Activated CD8-positive, alpha-beta memory T cell treated with anti-CD3 and anti-CD28 coated beads for 4 hours (primary cell): ENCODE results near the gene CFL1.
"Not testable (repeated sequence)": the region's sequence is repeated elsewhere in the genome, so short reads cannot be mapped to it uniquely, and the experiment has no call there.

Experiments
- DNase-seq, 2 donors: peaks; one replicate each; pipeline ENCODE4 v3.0.0-alpha.2; 2020; ENCODE audit warnings: low read depth in 2 of 2

Gene CFL1

DNA sequence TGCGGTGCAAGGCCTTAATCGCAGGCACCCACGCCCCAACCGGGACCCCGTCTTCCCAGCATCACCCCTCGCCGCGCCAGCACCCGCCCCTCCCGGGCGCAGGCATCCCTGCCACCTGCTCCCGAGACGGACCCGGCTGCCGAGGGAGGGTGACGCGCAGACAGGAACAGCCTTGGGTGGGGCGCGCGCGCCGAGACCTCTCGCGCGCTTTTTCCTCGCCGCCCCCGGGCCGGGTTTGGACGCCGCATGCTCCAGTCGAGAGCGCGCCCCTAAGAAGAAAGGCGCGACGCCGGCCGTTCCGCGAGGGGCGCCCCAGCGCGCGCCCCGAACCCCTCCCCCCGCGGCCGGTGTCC is 504 bp downstream of the CFL1 start:
- DNase-seq: peak in 1 of 2 donors; percentile 43

DNA sequence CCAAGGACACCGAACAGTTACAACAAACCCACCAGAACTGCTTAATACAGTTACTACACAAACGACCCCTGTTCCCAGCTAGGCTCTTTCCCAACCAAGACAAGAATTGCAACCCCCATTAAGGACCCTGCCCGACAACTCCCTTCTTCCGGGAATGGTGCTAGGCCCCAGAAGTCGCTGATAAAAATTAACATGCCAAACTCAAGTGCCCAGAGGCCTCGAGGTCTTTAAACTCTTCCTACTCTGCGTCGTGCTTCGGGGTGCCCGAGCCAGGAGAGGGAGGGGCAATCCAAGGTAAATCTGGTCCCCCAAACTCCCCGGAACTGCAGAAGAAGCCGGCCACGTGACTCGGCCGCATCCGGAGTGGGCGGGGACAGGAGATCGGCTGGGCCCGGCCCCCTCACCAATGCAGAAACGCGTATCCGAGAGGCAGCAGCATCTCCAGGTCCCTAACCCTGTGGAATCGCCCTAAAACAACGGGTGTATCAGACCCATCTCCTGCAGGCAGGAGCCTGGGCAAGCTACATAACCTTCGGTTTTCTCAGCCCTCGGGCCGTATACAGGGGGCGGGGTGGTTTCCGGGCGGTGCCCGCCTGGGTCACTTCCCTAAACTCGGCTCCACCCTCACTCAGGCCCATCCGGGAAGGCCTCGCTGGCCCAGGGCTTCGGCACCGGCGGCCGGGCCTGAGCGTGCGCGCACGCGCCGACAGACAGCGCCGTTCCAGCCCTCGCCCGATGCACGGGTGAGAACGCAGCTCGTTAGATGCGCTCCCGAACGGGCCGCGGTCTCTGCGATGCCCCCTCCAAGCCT is 1.1 kb downstream of the CFL1 start:
- DNase-seq: peak; percentile 68 to 73

DNA sequence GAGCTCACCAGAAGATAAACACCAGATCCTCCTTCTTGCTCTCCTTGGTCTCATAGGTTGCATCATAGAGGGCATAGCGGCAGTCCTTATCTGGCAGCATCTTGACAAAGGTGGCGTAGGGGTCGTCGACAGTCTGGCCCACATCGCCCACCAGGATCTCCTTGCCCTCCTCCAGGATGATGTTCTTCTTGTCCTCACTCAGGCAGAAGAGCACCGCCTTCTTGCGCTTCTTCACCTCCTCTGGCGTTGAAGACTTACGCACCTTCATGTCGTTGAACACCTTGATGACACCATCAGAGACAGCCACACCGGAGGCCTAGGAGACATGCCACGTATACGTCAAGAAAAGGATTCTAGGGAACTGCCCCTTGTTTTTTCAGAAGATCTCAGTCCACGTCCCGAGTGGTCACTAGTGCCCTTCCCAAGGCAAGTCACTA is 2.0 kb downstream of the CFL1 start:
- no peak for DNase-seq

DNA sequence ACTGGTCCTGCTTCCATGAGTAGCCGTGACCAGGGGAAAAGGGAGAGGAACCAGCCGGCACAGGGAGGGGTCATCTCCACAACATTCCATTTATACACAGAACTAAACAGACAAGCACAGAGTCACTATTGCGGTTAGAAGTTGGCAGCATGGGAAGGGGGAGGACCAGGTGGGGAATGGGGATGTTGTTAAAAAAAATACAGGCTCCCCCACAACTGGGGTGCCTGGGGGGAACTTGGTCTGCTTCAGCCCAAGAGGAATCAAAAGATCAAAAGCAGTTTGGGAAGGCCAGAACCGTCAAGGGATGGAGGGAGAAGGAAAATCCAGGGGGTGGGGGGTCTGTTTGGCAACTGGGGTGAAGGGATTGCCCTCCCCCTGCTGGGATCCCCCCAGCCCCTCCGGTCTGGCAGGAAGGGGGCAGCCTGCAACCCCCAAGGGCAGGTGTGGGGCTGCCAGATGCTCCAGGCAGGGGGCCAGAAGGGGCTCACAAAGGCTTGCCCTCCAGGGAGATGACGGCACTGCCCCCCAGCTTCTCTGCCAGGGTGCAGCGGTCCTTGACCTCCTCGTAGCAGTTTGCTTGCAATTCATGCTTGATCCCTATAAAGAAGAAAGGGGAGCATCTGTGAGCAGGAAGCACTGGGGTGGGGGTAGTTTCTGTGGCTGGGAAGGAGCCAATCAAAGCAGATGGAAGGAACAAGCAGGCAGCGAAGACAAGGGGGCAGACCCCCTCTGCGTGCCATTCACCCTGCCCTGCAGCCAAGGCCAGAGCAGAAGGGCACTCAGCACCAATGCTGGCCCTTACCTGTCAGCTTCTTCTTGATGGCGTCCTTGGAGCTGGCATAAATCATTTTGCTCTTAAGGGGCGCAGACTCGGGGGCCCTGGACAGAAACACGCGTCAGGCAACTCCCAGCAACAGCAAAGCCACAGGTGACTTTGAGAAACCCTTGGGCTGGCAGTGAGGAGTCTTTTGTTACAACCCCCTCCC is 2.8 kb downstream of the CFL1 start:
- DNase-seq: no peak

DNA sequence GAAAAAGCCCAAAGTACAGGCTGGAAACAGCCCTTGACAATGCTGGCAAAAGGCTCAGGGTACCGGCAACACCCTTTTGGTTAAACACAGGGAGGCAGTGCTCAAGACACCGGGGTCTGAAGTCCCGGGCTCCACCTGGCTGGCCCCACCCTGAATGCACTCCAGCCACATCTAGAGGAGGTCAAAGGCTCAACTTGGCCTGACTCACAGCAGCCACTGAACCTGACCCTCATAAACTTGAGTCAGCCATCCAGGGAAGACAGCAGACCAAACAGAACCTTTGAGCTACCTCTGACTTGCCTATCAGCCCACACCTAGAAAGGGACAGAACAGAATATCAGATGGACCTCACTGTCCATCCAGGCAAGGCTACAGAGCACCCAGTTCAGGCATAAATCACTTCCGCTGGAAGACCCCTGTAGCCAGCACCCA is 3.8 kb downstream of the CFL1 start:
- no peak for DNase-seq

DNA sequence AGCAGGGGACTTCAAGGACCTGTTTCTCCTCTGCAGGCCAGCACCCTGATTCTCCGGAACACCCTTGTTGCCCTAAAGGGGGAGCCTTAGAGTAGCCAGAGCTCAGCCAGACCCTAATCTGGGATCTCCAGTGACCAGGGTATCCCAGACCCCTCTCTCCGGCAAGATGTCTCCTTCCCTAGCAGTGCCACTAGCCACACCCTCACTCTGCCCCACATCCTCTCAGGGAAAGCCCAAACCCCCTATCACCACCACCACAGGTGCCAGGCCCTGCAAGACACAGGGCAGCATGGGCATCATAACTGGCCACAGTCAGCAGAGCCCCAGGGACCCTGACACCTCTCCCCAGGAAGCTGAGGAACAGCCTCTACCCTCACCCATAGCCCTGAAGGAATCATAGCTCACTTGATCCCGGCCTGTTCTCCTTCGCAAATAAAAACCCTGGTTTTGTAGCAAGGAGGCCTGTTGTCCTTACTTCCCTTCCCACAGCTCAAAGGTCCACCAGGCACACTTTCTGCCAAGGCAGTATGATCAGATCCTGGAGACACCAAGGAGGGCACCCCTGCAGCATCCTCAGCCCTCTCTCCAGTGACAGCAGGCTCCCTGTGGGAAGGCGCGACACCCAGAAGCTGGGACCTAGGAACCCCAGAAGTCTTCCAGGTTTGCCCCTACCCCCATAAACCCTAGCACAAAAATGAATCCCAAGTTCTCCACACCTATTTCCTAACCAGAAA is 4.6 kb downstream of the CFL1 start:
- no peak for DNase-seq

DNA sequence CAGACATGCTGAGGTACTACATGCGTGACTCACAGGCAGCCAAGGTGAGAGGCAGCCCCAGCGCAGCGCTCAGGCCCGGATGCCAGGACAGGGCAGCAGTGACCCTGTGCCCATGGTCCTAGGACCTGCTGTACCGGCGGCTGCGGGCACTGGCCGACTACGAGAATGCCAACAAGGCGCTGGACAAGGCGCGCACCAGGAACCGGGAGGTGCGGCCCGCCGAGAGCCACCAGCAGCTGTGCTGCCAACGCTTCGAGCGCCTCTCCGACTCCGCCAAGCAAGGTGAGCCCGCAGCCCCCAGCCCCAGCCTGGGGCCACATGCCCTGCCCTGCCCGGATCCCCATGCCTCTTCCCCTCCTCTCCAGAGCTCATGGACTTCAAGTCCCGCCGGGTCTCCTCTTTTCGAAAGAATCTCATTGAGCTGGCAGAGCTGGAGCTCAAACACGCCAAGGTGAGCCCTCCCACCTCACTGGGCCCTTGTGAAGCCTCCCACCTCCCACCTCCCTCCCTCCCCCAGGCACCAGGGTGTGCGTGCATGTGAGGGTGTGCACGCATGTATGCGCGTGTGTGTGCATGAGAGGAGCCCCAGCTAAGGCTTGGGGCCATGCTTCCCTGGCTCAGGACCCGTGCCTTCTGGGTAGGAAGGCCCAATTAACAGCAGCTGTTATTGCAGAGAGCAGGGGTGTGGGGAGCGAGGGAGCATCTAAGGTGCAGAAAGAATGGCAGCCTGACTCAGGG is 5.3 kb downstream of the CFL1 start:
- no peak for DNase-seq

DNA sequence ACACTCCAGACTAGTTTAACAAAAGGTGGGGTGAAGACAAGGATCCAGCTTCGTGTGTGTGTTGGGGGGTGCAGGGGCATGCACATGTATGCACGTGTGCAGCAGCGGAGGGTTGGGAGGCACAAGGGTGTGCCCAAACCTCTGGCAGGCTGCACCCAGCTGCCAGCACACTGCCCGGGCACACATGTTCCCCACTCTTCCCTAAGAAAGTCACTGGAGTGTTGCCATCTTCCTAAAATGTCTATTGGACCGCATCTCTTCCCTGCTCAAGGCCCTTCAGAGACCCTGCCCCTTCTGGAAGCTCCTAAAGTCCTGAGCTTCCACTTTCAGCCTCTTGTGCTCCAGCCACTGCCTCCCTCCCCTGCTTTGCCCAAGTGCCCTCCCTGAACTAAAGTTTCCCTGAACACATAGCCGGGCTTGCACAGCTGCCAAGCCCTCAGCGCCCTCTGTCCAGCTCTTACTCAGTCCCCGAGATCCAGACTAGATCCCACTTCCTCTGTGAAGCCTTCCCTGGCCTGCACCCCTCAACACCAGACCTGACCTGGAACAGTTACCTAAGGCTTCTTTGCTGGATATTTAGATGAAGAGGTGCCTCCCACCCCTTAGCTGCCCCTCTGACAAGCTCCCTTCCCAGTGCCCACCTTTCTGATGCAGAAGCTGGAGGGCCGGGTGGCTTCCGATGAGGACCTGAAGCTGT is 6.0 kb downstream of the CFL1 start:
- no peak for DNase-seq

DNA sequence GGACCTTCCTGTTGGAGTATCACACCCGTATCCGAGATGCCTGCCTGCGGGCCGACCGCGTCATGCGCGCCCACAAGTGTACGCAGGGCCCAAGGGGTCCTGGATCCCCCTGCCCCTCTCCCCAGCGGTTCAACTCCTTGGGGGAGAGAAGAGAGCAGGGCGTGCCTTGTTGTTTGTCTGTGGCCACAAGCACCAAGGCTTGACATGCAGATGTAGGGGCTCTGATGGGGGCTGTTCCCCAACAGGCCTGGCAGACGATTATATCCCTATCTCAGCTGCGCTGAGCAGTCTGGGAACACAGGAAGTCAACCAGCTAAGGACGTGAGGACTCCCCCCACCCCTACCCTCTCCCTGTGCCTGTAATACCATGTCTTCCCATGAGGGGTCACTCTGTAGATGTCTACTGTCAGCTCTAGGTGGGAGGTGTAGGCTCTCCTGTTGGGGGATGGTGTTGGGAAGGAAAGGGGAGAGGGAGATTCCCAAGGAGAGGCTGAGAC is 6.8 kb downstream of the CFL1 start:
- DNase-seq: no peak

DNA sequence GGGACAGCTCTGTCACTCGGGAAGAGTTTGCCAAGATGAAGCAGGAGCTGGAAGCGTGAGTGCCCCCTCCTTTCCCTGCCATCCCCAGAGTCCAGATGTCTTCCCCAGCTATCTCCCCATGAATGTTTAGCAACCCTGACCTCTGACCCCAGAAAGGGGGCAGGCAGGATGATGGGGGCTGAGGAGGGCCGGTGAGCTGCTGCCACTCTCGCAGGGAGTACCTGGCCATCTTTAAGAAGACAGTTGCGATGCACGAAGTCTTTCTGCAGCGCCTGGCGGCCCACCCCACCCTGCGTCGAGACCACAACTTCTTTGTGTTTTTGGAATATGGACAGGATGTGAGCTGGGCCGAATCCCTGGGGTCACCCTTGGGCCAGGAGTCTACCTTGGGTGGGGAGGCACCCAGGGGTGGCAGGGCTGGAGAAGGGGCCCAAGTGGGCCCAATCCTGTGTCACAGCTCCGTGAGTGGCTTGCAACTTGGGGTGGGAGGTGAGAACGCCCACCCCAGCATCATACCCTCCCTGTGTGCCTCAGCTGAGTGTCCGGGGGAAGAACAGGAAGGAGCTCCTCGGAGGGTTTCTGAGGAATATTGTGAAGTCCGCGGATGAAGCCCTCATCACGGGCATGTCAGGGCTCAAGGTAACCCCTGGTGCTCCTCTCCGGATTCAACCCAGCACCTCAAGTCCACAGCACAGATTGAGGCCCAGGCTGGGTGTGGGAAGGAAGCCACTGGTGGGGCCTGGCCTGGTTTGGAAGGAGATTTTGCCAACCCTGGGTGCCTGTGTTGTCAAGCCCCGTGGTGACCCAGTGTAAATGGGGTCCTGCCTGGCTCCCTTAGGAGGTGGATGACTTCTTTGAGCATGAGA is 7.5 kb downstream of the CFL1 start:
- no peak for DNase-seq

DNA sequence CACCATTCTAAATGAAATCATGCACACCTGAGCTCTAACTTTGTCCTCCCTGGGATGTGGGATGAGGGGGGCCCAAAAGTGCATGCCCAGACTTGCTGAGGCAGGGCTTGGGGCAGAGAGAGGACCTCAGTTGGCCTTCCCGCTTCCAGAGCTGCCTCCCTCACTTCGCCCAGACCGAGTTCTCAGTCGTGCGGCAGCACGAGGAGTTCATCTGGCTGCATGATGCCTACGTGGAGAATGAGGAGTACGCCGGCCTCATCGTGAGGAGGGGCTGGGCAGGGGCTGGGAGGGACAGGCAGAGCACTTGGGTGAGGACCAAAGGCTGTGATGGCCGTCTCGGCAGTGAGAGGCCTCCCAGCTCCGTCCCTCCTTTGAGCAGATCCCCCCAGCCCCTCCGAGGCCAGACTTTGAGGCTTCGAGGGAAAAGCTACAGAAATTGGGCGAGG is 8.2 kb downstream of the CFL1 start:
- no peak for DNase-seq

DNA sequence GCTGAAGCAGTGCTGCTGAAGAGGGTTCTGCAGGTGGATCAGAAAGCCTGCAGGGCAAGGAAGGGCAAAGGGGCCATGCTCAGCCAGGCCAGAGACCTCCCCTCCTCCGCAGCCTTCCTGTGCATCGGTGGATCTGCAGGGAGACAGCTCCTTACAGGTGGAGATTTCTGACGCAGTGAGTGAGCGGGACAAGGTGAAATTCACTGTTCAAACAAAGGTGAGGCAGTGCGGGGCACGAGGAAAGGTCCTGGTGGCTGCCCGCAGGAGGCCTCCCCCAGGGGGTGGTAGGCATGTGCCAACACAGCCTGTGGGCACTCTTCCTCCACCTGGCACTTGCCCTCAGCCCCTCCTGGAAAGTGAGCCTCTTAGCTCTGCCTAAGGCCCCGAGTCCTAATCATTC is 8.6 kb downstream of the CFL1 start:
- no peak for DNase-seq

DNA sequence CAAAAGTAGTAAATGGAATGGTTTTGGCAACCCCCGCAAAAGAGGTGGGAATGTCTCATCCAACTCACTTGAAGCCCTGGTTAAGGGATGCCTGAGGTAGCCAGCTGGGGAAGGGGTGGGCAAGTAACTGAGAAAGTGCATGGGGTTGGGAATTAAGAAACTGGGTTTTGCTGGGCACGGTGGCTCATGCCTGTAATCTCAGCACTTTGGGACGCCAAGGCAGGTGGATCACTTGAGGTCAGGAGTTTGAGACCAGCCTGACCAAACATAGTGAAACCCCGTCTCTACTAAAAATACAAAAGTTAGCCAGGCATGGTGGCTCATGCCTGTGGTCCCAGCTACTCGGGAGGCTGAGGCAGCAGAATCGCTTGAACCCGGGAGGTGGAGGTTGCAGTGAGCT is 9.3 kb downstream of the CFL1 start:
- DNase-seq: not testable (repeated sequence)

DNA sequence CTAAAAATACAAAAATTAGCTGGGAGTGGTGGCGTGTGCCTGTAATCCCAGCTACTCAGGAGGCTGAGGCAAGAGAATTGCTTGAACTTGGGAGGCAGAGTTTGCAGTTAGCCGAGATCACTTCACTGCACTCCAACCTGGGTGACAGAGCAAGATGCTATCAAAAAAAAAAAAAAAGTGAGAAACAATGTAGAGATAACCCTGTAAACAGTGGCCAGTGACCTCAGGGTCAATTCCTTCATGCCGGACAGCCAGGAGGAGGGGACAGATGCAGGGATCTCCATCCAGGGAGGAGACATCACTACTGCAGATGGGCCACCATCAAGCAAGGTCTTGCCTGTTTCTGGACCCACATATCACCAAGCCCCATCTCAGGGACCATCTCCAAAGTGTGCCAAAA is 10.2 kb downstream of the CFL1 start:
- no peak for DNase-seq

DNA sequence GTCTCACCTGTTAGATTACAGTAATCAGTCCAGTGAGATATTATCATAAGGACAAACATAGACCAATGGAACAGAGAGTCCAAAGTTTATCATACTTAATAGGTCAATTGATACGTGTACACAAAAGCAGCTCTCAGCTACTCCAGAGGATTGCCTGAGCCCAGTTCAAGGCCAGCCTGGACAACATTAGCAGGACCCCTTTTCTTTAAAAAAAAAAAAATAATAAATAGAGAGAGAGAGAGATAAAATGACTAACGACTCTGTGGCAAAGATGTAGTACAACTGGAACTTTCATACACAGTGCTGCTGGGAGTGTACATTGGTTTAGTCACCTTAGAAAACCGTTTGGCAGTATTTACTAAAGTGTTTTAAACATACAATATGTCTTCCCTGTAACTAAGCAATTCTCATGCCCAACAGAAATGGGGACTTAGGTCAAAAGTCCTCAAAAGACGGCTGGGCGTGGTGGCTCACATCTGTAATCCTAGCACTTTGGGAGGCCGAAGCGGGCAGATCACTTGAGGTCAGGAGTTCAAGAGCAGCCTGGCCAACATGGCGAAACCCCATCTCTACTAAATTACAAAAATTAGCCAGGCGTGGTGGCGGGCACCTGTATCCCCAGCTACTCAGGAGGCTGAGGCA is 13.6 kb downstream of the CFL1 start:
- DNase-seq: no peak

DNA sequence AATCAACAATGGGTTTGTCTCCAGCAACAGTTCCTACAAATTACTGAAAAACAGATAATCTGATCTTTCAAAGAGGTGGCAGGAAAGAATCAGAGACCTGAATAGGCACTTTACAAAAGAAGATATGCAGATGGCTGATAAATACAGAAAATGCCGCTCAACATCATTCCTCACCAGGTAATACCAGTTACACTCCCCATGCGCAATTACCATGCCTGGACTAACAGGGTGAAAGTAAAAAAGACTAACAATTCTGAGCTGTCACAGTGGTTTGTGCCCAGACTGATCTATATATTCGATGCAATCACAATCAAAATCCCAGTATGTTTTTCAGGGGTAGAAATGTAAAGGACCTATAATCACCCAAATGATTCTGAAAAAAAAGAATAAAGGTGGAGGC is 14.2 kb downstream of the CFL1 start:
- no peak for DNase-seq

DNA sequence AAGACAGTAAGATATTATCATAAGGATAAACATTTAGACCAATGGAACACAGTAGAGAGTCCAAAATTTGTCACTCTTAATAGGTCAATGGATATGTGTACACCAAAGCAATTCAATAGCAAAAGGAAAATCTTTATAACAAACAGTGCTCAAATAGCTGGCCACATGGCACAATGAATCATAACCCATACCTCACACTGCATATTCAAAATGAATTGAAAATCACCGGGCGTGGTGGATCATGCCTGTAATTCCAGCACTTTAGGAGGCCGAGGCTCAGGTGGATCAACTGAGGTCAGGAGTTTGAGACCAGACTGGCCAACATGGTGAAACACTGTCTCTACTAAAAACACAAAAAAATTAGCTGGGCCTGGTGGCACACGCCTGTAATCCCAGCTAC is 15.8 kb downstream of the CFL1 start:
- no peak for DNase-seq

DNA sequence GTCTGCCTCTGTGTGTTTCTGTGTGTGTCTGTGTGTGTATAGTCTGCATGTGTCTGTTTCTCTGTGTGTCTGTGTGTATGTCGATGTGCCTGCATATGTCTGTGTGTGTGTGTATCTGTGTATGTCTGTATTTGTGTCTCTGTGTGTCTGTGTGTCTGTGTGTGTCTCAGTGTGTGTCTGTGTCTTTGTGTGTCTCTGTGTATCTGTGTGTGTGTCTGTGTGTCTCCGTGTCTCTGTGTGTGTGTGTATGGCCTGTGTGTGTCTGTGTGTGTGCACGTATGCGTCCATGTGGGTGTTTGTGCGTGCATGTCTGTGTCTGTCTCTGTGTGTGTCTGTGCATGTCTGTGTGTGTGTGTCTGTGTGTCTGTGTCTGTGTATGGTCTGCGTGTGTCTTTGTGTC is 23.8 kb downstream of the CFL1 start:
- no peak for DNase-seq
